SK-N-MC (cell line): ENCODE data around the gene ISLR.

Experiments
- DNase-seq: peaks from one replicate; pipeline ENCODE4 v3.0.0-alpha.2; 2011; ENCODE audit warnings: low read depth, low spot score
- H3K27ac ChIP-seq: fragments of 200-600 bp; sonication (generic); 2 replicates; pipeline ENCODE4 v1.5.1; 2016; ENCODE audit warnings: mixed run types
- H3K36me3 ChIP-seq: fragments of 200-600 bp; sonication (generic); 2 replicates; pipeline ENCODE4 v1.6.1; 2017; ENCODE audit warnings: antibody characterized with exemption, low read length, mixed read lengths; ENCODE audit not compliant: insufficient read depth
- H3K4me3 ChIP-seq: fragments of 200-600 bp; sonication (generic); 2 replicates; pipeline ENCODE4 v1.5.1; 2016
- H3K9ac ChIP-seq: fragments of 200-600 bp; sonication (generic); 2 replicates; pipeline ENCODE4 v1.8.0; 2017; ENCODE audit warnings: mixed run types, mixed read lengths; ENCODE audit not compliant: insufficient read length
- H3K9me3 ChIP-seq: fragments of 200-600 bp; sonication (generic); 2 replicates; pipeline ENCODE4 v1.6.1; 2017; ENCODE audit warnings: low read depth, mild to moderate bottlenecking, antibody characterized with exemption, low read length, moderate library complexity, mixed read lengths
- EZH2 ChIP-seq: fragments of 200-600 bp; sonication (generic); IDR thresholded peaks from one replicate; pipeline ENCODE4 v1.6.1; 2017; ENCODE audit warnings: antibody characterized with exemption
- FOXP2 ChIP-seq: optimal IDR thresholded peaks from 2 replicates; pipeline ENCODE3; 2011; ENCODE audit warnings: mild to moderate bottlenecking, moderate library complexity; ENCODE audit not compliant: insufficient read depth; ENCODE audit errors: extremely low read length, control extremely low read depth
- POLR2AphosphoS5 ChIP-seq: IDR thresholded peaks from 2 replicates; pipeline ENCODE4 v1.6.1; 2012; ENCODE audit warnings: mild to moderate bottlenecking, low read depth, low read length, borderline replicate concordance

ISLR gene

DNA sequence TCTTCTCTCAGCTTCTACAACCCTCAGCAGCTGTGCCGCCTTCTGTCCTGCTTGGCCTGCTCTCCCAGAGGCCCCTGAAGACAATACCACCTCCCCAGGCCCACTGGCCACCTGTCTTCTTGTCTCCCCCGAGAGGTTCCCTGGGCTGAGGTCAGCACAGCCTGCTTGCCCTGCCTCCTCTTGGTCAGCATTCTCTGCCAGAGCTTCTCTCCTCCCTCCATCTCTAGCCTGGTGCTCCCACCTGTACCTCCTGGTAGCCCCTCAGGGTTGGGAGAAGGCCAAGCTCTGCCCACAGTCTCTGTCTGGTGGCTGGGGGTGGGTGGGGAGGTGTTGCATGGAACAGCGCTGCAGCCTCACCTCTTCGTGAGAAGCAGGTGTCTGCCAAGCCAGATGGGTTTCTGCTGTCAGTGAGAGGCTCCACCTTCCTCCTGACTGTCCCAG lies 5.6 kb upstream of the ISLR start:
- Histone ChIP-seq H3K9ac (no peak overlapping the region), H3K4me3 (no peak overlapping the region), H3K27ac (no peak overlapping the region), H3K36me3 (no peaks in the 10 kb centered on the region), H3K9me3 (no peaks in the 10 kb centered on the region)
- TF ChIP-seq POLR2AphosphoS5 (no peak), FOXP2 (no peak), EZH2 (no peak)
- no peak for DNase-seq

DNA sequence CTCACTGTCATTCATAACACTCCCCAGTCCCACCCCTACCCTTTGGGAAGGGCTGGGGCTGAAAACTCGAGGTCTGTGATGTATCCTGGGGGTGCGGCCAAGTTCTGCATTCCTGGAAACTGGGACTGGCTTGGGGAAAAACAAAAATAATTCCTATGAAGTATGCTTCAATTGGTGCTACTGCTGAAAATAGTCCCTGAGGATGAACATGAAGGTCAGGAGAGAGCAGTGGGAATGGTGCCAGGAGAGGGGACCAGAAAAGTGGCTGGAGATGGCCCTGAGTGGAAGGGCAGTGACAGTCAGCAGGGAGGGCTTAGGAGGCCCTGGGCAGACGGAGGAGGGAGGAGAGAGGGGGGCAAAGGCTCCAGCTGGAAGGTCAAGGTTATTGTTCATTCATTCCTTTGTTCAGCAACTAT lies 4.8 kb upstream of the ISLR start:
- DNase-seq = no peak
- Histone ChIP-seq H3K9ac (no peak overlapping the region), H3K36me3 (no peaks in the 10 kb centered on the region), H3K4me3 (no peak overlapping the region), H3K27ac (no peak overlapping the region), H3K9me3 (no peaks in the 10 kb centered on the region)
- TF ChIP-seq FOXP2 (no peak), EZH2 (no peak), POLR2AphosphoS5 (no peak)

DNA sequence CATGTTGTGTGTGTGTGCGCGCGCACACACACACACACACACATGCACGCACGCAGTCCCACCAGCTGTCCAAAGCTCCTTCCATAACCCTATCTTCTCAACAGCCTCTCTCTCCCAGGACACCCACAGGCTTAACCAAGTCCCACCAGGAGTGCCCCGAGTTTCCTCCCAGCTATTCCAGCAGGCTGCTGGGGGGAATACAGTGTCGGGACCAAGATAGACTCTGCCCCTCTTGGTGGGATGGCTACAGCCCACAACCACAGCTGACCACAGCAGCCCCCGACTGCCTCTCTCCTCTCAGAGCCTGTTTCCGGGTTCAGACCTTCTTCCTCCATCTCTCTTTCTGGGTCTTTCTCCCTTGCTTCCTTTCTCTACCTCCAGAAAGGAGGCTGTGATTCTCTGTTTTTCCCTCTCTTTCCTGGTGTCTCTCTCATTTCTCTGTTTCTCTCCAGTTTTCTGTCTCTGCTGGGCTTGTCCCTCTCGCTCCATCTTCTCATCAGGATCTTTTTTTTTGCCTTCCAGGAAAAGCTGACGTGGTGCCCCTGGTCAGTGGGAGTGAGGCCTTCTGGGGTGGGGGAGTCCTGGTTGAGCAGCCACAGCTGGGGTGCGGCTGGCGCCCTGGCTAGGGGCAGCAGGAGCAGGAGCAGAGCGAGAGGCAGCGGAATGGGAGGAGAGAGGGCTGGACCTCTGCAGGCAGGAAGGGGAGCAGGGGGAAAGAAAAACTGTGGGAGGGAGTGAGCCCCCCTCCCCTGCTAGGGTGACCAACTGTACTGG lies 3.3 kb upstream of the ISLR start:
- Histone ChIP-seq H3K27ac (no peak overlapping the region), H3K36me3 (no peaks in the 10 kb centered on the region), H3K9ac (no peak overlapping the region), H3K4me3 (no peak overlapping the region), H3K9me3 (no peaks in the 10 kb centered on the region)
- TF ChIP-seq EZH2 = no peak
- TF ChIP-seq FOXP2 = no peak
- no peak for TF ChIP-seq POLR2AphosphoS5
- DNase-seq = no peak

DNA sequence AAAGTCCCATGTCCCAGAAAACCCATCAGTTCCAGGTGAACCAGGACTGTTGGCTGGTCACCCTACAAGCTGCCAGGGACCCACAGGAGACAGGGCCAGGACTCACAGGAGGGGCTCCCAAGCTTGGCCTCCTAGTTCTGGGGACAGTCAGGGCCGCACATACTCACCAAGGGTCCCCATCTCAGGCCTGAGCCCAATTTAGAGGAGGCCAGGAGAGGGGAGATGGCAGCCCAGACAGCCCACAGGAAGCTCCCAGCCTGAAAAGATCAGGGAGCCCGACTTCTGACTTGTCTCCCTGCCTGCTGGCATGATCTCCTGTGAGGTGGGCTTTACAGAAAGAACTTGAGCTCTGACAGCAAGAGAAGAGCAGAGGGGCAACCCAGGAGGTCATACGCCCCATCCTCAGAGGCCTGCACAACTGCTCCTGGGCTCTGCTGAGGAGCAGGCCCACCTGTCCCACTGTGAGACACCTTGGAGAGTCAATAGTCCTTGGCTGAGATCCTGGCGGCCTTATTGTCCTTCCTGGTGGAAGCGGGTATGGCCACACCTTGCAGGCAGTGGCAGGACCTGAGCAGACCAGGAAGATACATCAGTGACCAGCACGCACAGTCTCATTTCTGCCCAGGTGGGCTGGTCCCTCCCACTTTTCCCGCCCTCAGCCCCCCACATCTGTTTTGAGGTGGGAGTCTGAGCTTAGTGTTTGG lies 2.5 kb upstream of the ISLR start:
- no peaks in the 10 kb centered on the region for H3K9me3 ChIP-seq
- H3K4me3 ChIP-seq = no peak overlapping the region
- no peaks in the 10 kb centered on the region for H3K36me3 ChIP-seq
- no peak for DNase-seq
- no peak overlapping the region for H3K27ac ChIP-seq
- TF ChIP-seq EZH2 (no peak), FOXP2 (no peak), POLR2AphosphoS5 (no peak)
- H3K9ac ChIP-seq = no peak overlapping the region

DNA sequence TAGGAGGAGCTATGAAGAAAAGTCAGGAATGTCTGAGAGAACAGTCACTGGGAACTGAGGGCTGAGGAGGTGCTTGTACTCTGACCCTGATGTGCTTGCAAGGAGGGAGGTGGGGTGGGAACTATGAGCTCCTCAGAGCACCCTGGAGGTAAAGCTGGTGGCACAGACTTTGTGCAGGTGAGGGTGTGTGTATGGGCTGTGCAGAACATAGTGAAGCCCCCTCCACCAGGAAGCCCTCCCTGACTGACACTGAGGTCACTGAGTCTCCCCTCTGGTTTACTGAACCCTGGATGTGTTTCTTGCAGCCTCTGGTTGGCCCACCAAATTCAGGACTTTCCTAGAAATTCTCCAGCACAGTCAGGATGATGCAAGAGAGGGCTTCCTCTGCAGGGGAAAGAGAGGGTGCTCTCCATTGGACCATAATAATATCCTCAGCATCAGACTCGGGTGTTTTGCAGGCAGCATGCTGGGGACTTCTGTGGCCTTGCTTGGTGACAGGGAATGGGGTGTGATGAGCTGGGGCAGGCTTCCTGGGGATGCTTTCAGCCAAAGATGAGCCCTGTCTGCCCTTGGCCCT lies 1.5 kb upstream of the ISLR start:
- Histone ChIP-seq H3K4me3 (no peak overlapping the region), H3K27ac (no peak overlapping the region), H3K36me3 (no peaks in the 10 kb centered on the region), H3K9me3 (no peaks in the 10 kb centered on the region), H3K9ac (no peak overlapping the region)
- TF ChIP-seq FOXP2 (no peak), EZH2 (no peak)
- DNase-seq = no peak

DNA sequence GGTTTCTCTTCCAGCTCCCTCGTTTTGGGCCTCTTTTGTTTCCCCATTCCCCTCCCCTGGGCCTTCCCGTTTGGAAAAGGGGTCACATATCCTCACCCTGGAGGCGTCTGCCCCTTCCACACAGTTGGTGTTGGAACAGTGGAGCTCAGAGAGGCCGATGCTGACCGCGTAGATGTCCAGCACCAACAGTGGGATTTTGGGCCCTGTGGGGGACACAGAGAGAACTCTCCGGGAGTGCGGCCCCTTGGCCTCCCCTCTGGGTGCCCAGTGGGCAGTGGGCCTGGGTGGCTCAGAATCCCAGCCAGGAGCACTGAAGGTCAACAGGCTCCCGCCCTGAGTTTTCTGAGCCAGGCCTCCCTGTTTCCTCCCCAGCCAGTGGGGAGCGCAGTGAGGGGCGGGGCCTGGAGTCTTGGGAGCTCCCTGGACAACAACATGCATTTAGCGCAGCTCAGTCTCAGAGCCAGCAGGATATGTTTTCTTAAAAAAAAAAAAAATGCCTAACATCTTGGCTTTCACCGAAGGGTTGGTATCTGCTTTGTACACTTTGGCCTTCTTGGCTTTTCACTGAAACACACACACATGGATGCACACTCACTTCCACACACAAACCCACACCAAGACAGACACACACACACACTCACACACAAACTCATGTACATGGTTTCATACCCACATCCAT lies 670 bp upstream of the ISLR start:
- no peak for DNase-seq
- TF ChIP-seq EZH2 = no peak
- no peak overlapping the region for H3K27ac ChIP-seq

DNA sequence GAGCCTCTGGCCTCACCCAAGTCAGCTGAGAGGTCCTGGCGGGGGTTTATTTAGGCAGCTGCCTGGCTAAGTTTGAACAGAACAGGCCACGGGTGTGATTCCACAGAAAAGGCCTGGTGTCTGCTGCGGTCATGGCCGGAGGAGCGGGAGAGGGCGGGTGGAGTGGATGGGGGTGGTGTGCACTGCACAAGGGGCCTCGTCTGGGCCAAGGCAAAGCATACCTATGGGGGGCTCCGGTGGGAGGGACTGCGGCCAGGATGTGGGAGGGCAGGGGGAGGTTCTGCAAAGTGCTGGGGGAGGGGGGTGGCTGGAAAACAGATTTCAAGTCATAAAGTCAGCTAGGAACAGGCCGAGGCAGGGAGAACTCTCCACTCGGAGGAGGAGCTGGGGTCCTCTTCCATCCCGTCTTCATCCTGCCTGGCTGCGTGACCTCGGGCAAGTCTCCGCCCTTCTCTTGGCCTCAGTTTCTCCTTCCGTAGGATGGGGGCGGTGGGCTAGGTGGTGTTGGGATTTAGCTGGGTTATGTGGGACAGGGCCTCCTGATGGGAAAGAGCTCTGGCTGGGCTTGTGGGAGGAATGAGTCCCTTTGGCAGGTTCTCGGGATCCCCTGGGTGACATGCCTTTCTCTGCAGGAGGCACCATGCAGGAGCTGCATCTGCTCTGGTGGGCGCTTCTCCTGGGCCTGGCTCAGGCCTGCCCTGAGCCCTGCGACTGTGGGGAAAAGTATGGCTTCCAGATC lies 878 bp downstream of the ISLR start:
- H3K9ac ChIP-seq = no peak overlapping the region
- H3K36me3 ChIP-seq = no peaks in the 10 kb centered on the region
- no peak overlapping the region for H3K27ac ChIP-seq
- no peak overlapping the region for H3K4me3 ChIP-seq
- TF ChIP-seq POLR2AphosphoS5 = no peak
- no peak for TF ChIP-seq EZH2
- TF ChIP-seq FOXP2 = no peak
- no peak for DNase-seq
- no peaks in the 10 kb centered on the region for H3K9me3 ChIP-seq

More for the DNA sequence above, 670 bp upstream of the ISLR start:
- H3K36me3 ChIP-seq = no peaks in the 10 kb centered on the region
- no peak overlapping the region for H3K4me3 ChIP-seq
- H3K9ac ChIP-seq = no peak overlapping the region
- H3K9me3 ChIP-seq = no peaks in the 10 kb centered on the region

DNA sequence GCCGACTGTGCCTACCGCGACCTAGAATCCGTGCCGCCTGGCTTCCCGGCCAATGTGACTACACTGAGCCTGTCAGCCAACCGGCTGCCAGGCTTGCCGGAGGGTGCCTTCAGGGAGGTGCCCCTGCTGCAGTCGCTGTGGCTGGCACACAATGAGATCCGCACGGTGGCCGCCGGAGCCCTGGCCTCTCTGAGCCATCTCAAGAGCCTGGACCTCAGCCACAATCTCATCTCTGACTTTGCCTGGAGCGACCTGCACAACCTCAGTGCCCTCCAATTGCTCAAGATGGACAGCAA lies 1.4 kb downstream of the ISLR start:
- no peak overlapping the region for H3K27ac ChIP-seq
- H3K9me3 ChIP-seq = no peaks in the 10 kb centered on the region
- no peak for DNase-seq
- no peak overlapping the region for H3K4me3 ChIP-seq
- TF ChIP-seq POLR2AphosphoS5 (no peak), EZH2 (no peak), FOXP2 (no peak)
- H3K36me3 ChIP-seq = no peaks in the 10 kb centered on the region
- H3K9ac ChIP-seq = no peak overlapping the region
